GM23338 (cell line): ENCODE data around the gene SPATA13.

ENCODE experiments used
- CREB1 ChIP-seq: fragments of 250-450 bp; sonication (Bioruptor Pico); IDR thresholded peaks from 2 replicates; pipeline ENCODE4 v1.5.0; 2020; ENCODE audit warnings: low read depth, mild to moderate bottlenecking, moderate library complexity
- CTCF ChIP-seq, 2 experiments: fragments of 200-600 bp in 1 of 2; sonication (generic) in 1 of 2; conservative IDR thresholded peaks; 2 replicates each; pipeline versions ENCODE4 v1.5.1 to v1.6.1; 2016 to 2017; ENCODE audit warnings: antibody characterized with exemption in 2 of 2, low read depth in 2 of 2, mild to moderate bottlenecking in 2 of 2, moderate library complexity in 1 of 2
- ETS1 ChIP-seq: IDR thresholded peaks from 2 replicates; pipeline ENCODE4 v1.6.1; 2016; ENCODE audit warnings: antibody characterized with exemption
- EZH2 ChIP-seq: fragments of 200-600 bp; sonication (generic); IDR thresholded peaks from one replicate; pipeline ENCODE4 v1.8.0; 2017; ENCODE audit warnings: antibody characterized with exemption, mild to moderate bottlenecking, low read depth; ENCODE audit not compliant: unreplicated experiment
- EZH2phosphoT487 ChIP-seq: fragments of 200-600 bp; sonication (generic); IDR thresholded peaks from one replicate; pipeline ENCODE4 v1.8.1; 2018; ENCODE audit warnings: antibody characterized with exemption; ENCODE audit not compliant: unreplicated experiment
- POLR2AphosphoS5 ChIP-seq: IDR thresholded peaks from 2 replicates; pipeline ENCODE4 v1.6.1; 2016; ENCODE audit warnings: antibody characterized with exemption, low read depth
- REST ChIP-seq: IDR thresholded peaks from one replicate; pipeline ENCODE4 v1.6.1; 2018; ENCODE audit warnings: antibody characterized with exemption; ENCODE audit not compliant: unreplicated experiment
- STAT1 ChIP-seq: IDR thresholded peaks from one replicate; pipeline ENCODE4 v1.6.1; 2016; ENCODE audit warnings: antibody characterized with exemption; ENCODE audit not compliant: unreplicated experiment
- ZNF114 ChIP-seq: fragments of 250-450 bp; sonication (Bioruptor Pico); IDR thresholded peaks from 2 replicates; pipeline ENCODE4 v1.5.0; 2020; ENCODE audit warnings: mild to moderate bottlenecking, moderate library complexity
- ZNF331 ChIP-seq: fragments of 250-450 bp; sonication (Bioruptor Pico); IDR thresholded peaks from 2 replicates; pipeline ENCODE4 v1.5.0; 2020; ENCODE audit warnings: low read depth, mild to moderate bottlenecking, moderate library complexity

- TF ChIP-seq CTCF (conservative IDR thresholded peaks at IDR 0.05; ENCODE audit: low read depth in 2 of 2), result no peak
- TF ChIP-seq EZH2, result no peak
- TF ChIP-seq POLR2AphosphoS5, result no peak
- TF ChIP-seq EZH2phosphoT487, result no peak
- no peak for TF ChIP-seq REST
- no peak for TF ChIP-seq ETS1
- no peak for TF ChIP-seq STAT1
- no peak for TF ChIP-seq ZNF114 (CRISPR knock-in tag)
- no peak for TF ChIP-seq CREB1 (CRISPR knock-in tag)
- no peak for TF ChIP-seq ZNF331 (CRISPR knock-in tag)
These were observed 129.9 kb downstream of the SPATA13 start for GRCh38 chr13:24290280-24290932.
